Heart right ventricle (tissue), 16 donors: ENCODE results near the gene NATD1. TPM values are rescaled to one million over a fixed set of nuclear protein-coding genes. Genes with fewer than 3 reads are reported as not detected.

ENCODE experiments used
- ATAC-seq, 8 donors: fragments of 200-7000 bp; cut with Tn5 transposase; one replicate each; pipeline ENCODE4 v1.9.1; 2020; ENCODE audit warnings: mild to moderate bottlenecking in 8 of 8, moderate library complexity in 8 of 8, moderate number of reproducible peaks in 1 of 8
- DNase-seq, 2 donors: peaks; one replicate each; pipeline ENCODE4 v3.0.0-alpha.2; 2020
- H3K27ac ChIP-seq, 10 donors: fragments of 200-600 bp; sonication (generic) in 2 of 10; one replicate each; pipeline versions ENCODE4 v1.5.0 to v1.8.0; 2020 to 2022; ENCODE audit warnings: mild to moderate bottlenecking in 3 of 10
- H3K27me3 ChIP-seq, 7 donors: fragments of 200-600 bp; one replicate each; pipeline ENCODE4 v1.8.0; 2021 to 2022; ENCODE audit warnings: mild to moderate bottlenecking in 2 of 7
- H3K36me3 ChIP-seq, 9 donors: fragments of 200-600 bp; sonication (generic) in 1 of 9; one replicate each; pipeline versions ENCODE4 v1.5.0 to v1.8.0; 2020 to 2022; ENCODE audit warnings: mild to moderate bottlenecking in 2 of 9
- H3K4me1 ChIP-seq, 9 donors: fragments of 200-600 bp; sonication (generic) in 1 of 9; one replicate each; pipeline versions ENCODE4 v1.5.0 to v1.8.0; 2020 to 2022; ENCODE audit warnings: mild to moderate bottlenecking in 4 of 9
- H3K4me3 ChIP-seq, 10 donors: fragments of 200-600 bp; sonication (generic) in 2 of 10; one replicate each; pipeline versions ENCODE4 v1.5.0 to v1.8.0; 2020 to 2022; ENCODE audit warnings: mild to moderate bottlenecking in 7 of 10, moderate library complexity in 2 of 10
- H3K9me3 ChIP-seq, 11 donors: fragments of 200-600 bp in 10 of 11; sonication (generic) in 2 of 11; one replicate each; pipeline versions ENCODE4 v1.5.0 to v1.8.0; 2013 to 2022; ENCODE audit warnings: mild to moderate bottlenecking in 2 of 11, control low read depth in 1 of 11, moderate library complexity in 1 of 11
- WGBS, 2 donors: extraction: QIAGEN DNeasy Blood & Tissue Kit; methylation state at CpG; one replicate each; pipeline ENCODE4 v1.1.7; 2013; ENCODE audit warnings: inconsistent platforms in 1 of 2; 5-methylcytosine and 5-hydroxymethylcytosine counted together
- intact Hi-C, 10 donors: fragments of 100-400 bp; cut with DNase I; formaldehyde crosslinking; loops; one replicate each; pipeline versions ENCODE4 v1.11.1 to v1.14.2; 2022
- polyA plus RNA-seq, 2 donors: library from polyadenylated mRNA; stranded (reverse); fragments of 200-250 nt; gene quantifications; one replicate each; pipeline ENCODE4 v1.2.3, GENCODE V29; 2013
- total RNA-seq, 10 donors: library from RNA; stranded (reverse); fragmentation: NEBNext Ultra II Directional in 3 of 10; extraction: Animal tissue kit (Norgen Biotek cat#: 25700) in 3 of 10; gene quantifications; one replicate each; pipeline versions ENCODE4 v1.2.1 to v1.2.4, GENCODE V29; 2021 to 2023
- TF ChIP-seq, protein P1 (sequence below), 9 donors: fragments of 200-600 bp; sonication (generic) in 2 of 9; IDR thresholded peaks; one replicate each; pipeline versions ENCODE4 v1.5.0 to v1.8.0; 2021 to 2022; ENCODE audit warnings: antibody characterized with exemption in 9 of 9, mild to moderate bottlenecking in 5 of 9, moderate library complexity in 1 of 9
- donor health status: Arrhythmogenic right ventricular cardiomyopathy.
- donor health status: ischemic (EF 13 %, LVEDD 7.1; RV severe dilation, severe dysfunction).
- donor health status: healthy with polysubstance abuse.
- donor health status: DM: no; HTN: yes; CAD: no.
- donor health status: DM: no; HTN: no; CAD: no.
- donor health status: ischemic (EF 25% LVEDD 6.9; RV normal size, moderate dysfunction).
- donor health status: ischemic (EF 25% LVEDD 5.7; RV mildly dilated, moderate dysfunction).
- donor health status: healthy.
- donor health status: DM: yes; HTN: yes; CAD: no.
- donor health status: Ischemic cardiomyopathy.
- donor health status: ischemic (EF 35%, LVEDD 5.7; RV mildly dilated, moderate dysfunction).
- donor health status: nonischemic (EF 11% LVEDD 7.7; RV severe dilation, severe dysfunction).
- donor health status: DM: yes; HTN: yes; CAD: no.
- donor health status: PGD.
- donor health status: ischemic (EF 29% LVEDD 5.4; RV normal size, mild dysfunction).
- donor health status: nonischemic (EF 23%, LVEDD 6.1; RV moderate dilation, normal function).

Gene NATD1
- total and polyA plus RNA-seq, 12 donors = 3.1 to 23.1 (median 18.1) TPM

DNA sequence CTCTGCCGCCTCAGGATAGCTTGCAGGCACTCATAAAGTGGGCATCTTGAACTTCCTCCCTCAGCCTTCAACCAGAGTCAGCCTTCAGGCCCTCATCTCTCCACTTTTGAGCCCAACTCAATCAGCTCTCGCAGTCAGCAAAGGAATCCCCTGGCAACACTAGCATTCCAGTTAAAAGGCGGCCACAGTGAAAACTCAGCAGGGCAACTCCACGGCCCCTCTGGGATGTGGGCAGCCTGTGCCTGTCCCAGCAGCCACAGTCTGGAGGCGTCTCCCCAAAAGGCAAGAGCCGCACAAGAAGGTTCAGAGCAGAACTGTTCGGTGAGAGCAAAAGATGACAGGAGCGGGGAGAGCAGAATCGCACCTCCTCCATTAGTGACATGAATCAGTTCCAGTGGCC is 48.3 kb downstream of the NATD1 start:
- WGBS, 2 donors = 73 to 77% methylated on average over 9 of the region's 9 CpGs
- intact Hi-C loops = loop anchor here in 3 of 10 donors (5.0 to 10.0 kb wide), 4 partner anchors 33 to 180 kb away; partner anchors contain the start of gene DHRS7B (in 1 of the 3)
- no peaks in the 10 kb centered on the region for H3K9me3 ChIP-seq
- ATAC-seq (no peak), DNase-seq (no peak)
- H3K36me3 ChIP-seq = peaks cover 0 to 67% (median 0%) of the 10 kb centered on the region in 9 donors
- H3K4me1 ChIP-seq = peaks cover 18 to 88% (median 62%) of the 10 kb centered on the region in 9 donors
- H3K27me3 ChIP-seq = no peaks in the 10 kb centered on the region
- TF ChIP-seq, protein P1, sequence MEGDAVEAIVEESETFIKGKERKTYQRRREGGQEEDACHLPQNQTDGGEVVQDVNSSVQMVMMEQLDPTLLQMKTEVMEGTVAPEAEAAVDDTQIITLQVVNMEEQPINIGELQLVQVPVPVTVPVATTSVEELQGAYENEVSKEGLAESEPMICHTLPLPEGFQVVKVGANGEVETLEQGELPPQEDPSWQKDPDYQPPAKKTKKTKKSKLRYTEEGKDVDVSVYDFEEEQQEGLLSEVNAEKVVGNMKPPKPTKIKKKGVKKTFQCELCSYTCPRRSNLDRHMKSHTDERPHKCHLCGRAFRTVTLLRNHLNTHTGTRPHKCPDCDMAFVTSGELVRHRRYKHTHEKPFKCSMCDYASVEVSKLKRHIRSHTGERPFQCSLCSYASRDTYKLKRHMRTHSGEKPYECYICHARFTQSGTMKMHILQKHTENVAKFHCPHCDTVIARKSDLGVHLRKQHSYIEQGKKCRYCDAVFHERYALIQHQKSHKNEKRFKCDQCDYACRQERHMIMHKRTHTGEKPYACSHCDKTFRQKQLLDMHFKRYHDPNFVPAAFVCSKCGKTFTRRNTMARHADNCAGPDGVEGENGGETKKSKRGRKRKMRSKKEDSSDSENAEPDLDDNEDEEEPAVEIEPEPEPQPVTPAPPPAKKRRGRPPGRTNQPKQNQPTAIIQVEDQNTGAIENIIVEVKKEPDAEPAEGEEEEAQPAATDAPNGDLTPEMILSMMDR (IDR thresholded peaks at IDR 0.05) = no peak
- no peak overlapping the region for H3K4me3 ChIP-seq
- H3K27ac ChIP-seq = no peak overlapping the region

- 87 to 91% methylated on average over 12 of the region's 12 CpGs for WGBS, 2 donors
- H3K27ac ChIP-seq = no peak overlapping the region
- H3K36me3 ChIP-seq = peaks cover 0 to 59% (median 11%) of the 10 kb centered on the region in 9 donors
- intact Hi-C loops = loop anchor here in 1 of 10 donors (10.0 kb wide), 1 partner anchor 178 kb away; no protein-coding TSS in a partner anchor
- no peak for ATAC-seq
- DNase-seq = no peak
- H3K4me1 ChIP-seq = peaks cover 7 to 74% (median 48%) of the 10 kb centered on the region in 9 donors
- no peak overlapping the region for H3K4me3 ChIP-seq
- TF ChIP-seq, protein P1 (IDR thresholded peaks at IDR 0.05) = no peak
- no peaks in the 10 kb centered on the region for H3K27me3 ChIP-seq
- H3K9me3 ChIP-seq = no peaks in the 10 kb centered on the region
Measured at GRCh38 chr17:21202512-21202911, 50.7 kb downstream of the NATD1 start.

GRCh38 chr17:21201874-21202273 is 51.3 kb downstream of the NATD1 start:
- WGBS, 2 donors = 88 to 92% methylated on average over 11 of the region's 11 CpGs
- TF ChIP-seq, protein P1 (IDR thresholded peaks at IDR 0.05) = no peak
- Histone ChIP-seq H3K4me1 (peaks cover 7 to 68% (median 48%) of the 10 kb centered on the region in 9 donors), H3K4me3 (no peak overlapping the region), H3K36me3 (peaks cover 0 to 59% (median 17%) of the 10 kb centered on the region in 9 donors), H3K9me3 (no peaks in the 10 kb centered on the region), H3K27ac (no peak overlapping the region), H3K27me3 (no peaks in the 10 kb centered on the region)
- DNase-seq (no peak), ATAC-seq (no peak)
- intact Hi-C loops = loop anchor here in 1 of 10 donors (10.0 kb wide), 1 partner anchor 177 kb away; no protein-coding TSS in a partner anchor

DNA sequence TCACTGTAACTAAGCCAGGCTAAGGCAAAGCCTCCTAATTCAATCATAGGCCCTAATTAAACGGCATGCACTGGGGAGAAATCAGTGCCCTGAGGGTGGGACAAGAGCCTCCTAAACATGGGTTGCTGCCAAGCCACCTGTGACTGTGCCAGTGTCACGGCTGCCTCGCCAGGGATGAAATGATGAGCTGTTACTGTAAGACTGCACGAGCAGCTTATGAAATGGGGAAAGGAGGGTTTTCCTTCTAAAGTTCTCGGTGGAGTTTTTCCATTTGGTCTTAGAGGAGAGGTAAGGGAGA is 52.0 kb downstream of the NATD1 start:
- DNase-seq (no peak), ATAC-seq (peak in 3 of 8 donors; percentile 48 to 79 (median 67))
- WGBS, 2 donors = 33 to 38% methylated on average over 5 of the region's 5 CpGs
- Histone ChIP-seq H3K27me3 (no peaks in the 10 kb centered on the region), H3K4me3 (no peak overlapping the region), H3K9me3 (no peaks in the 10 kb centered on the region), H3K36me3 (peaks cover 0 to 62% (median 18%) of the 10 kb centered on the region in 9 donors), H3K4me1 (peaks cover 7 to 67% (median 48%) of the 10 kb centered on the region in 9 donors), H3K27ac (peak overlapping the region in 1 of 10 donors; percentile 17)
- intact Hi-C loops = loop anchor here in 1 of 10 donors (10.0 kb wide), 1 partner anchor 176 kb away; no protein-coding TSS in a partner anchor
- TF ChIP-seq, protein P1 (IDR thresholded peaks at IDR 0.05) = no peak
